RWPE2 (cell line): ENCODE results near the gene HOXB13.

Experiments
- ATAC-seq: fragments of 200-7000 bp; cut with Tn5 transposase; 3 replicates; pipeline ENCODE4 v1.9.1; 2021; ENCODE audit warnings: low read depth
- DNase-seq: peaks from one replicate; pipeline ENCODE4 v3.0.0-alpha.2; 2020; ENCODE audit warnings: low spot score
- H3K27ac ChIP-seq: fragments of 450-650 bp; 2 replicates; pipeline ENCODE4 v1.5.1; 2017; ENCODE audit warnings: mild to moderate bottlenecking; ENCODE audit not compliant: poor library complexity, severe bottlenecking
- H3K27me3 ChIP-seq: fragments of 250-450 bp; sonication (Bioruptor Pico); 2 replicates; pipeline ENCODE4 v1.5.1; 2021; ENCODE audit warnings: mild to moderate bottlenecking, moderate library complexity; ENCODE audit not compliant: insufficient read depth, poor library complexity, severe bottlenecking
- H3K36me3 ChIP-seq: fragments of 250-450 bp; sonication (Bioruptor Pico); 2 replicates; pipeline ENCODE4 v1.5.1; 2020; ENCODE audit warnings: low read depth, mild to moderate bottlenecking, moderate library complexity
- H3K4me1 ChIP-seq: fragments of 250-450 bp; sonication (Bioruptor Pico); 2 replicates; pipeline ENCODE4 v1.5.1; 2021; ENCODE audit warnings: mild to moderate bottlenecking, moderate library complexity; ENCODE audit not compliant: insufficient read depth, poor library complexity, severe bottlenecking
- H3K4me3 ChIP-seq: fragments of 250-450 bp; sonication (Bioruptor Pico); 2 replicates; pipeline ENCODE4 v1.5.1; 2021; ENCODE audit warnings: mild to moderate bottlenecking, moderate library complexity; ENCODE audit not compliant: severe bottlenecking
- H3K9me3 ChIP-seq: fragments of 250-450 bp; sonication (Bioruptor Pico); 2 replicates; pipeline ENCODE4 v1.5.1; 2021; ENCODE audit warnings: mild to moderate bottlenecking, moderate library complexity; ENCODE audit not compliant: severe bottlenecking
- TF ChIP-seq, protein P1 (sequence below): fragments of 450-650 bp; IDR thresholded peaks from one replicate; pipeline ENCODE4 v1.5.1; 2017; ENCODE audit warnings: mild to moderate bottlenecking, moderate library complexity; ENCODE audit not compliant: poor library complexity, severe bottlenecking

The HOXB13 gene

DNA sequence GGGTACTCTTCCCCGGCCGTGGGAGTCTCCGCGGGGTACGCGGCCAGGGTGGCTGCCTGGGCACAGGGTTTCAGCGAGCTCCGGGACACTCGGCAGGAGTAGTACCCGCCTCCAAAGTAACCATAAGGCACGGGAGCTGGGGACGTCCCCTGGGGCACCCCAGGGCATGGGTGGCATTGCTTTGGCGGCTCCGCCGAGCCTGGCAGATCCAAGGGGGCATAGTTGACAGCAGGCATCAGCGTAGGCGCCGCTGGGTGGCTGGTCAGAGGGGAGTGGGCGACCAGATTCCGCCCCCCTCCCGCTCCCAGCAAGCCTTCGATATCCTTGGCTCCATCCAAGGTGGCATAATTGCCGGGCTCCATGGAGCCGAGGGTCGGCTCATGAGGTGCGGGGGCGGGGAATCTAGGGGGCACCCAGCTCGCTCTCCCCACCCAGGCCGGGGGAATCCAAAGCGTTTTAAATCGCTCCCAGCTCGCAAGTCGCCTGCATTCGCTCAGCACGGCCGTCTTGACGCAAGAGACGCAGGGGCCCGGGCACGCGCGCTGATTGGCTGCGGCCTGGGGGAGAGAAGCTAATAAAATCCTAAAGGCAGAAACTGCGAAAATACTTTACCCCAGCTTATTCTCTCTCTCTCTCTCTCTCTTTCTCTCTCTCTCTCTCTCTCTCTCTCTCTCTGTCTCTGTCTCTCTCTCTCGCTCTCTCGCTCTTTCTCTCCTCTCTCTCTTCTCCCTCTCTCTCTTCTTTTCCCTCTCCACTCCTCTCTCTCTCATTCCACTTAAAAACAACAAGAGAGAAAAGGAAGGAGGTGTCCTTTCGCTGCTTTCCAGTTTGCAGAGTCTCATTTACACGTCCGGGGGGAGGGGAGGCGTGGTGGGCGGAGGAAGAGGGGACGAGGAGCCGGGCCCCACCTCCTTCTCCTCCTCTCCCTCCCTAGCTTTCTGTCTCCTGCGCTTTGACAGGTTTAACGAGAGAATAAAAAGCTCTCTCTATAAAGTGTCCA is at the start of gene HOXB13:
Gene HOXB13, minus strand, starts transcription at position 519 of the 1,000 bp plus-strand sequence. Its CDS starts 157 bp downstream, at position 362.
- peak; percentile 41 for ATAC-seq
- Histone ChIP-seq H3K9me3 (no peaks in the 10 kb centered on the region), H3K27ac (no peak within 1 kb of the TSS), H3K4me1 (no peaks in the 10 kb centered on the region), H3K27me3 (peaks cover 96% of the 10 kb centered on the region), H3K36me3 (no peaks in the 10 kb centered on the region), H3K4me3 (peak within 1 kb of the TSS; percentile 39)
- TF ChIP-seq, protein P1, sequence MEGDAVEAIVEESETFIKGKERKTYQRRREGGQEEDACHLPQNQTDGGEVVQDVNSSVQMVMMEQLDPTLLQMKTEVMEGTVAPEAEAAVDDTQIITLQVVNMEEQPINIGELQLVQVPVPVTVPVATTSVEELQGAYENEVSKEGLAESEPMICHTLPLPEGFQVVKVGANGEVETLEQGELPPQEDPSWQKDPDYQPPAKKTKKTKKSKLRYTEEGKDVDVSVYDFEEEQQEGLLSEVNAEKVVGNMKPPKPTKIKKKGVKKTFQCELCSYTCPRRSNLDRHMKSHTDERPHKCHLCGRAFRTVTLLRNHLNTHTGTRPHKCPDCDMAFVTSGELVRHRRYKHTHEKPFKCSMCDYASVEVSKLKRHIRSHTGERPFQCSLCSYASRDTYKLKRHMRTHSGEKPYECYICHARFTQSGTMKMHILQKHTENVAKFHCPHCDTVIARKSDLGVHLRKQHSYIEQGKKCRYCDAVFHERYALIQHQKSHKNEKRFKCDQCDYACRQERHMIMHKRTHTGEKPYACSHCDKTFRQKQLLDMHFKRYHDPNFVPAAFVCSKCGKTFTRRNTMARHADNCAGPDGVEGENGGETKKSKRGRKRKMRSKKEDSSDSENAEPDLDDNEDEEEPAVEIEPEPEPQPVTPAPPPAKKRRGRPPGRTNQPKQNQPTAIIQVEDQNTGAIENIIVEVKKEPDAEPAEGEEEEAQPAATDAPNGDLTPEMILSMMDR = no peak
- DNase-seq = peak; percentile 69

DNA sequence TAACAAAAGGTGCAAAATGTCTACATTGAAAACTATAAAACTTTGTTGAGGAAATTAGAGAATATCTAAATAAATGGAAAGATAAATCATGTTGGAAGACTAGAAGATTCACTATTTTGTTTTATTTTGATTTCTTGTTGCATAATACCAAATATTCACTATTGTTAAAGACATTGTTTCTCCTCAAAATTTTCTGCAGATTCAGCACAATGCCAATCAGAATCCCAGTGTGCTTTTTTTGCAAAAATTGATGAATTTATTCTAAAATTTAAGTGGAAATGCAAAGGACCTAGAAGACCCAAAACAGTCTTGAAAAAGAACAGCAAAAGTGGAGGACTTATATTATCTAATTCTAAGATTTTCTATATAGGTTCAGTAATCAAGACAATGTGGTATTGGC is 48.1 kb upstream of the HOXB13 start:
- DNase-seq = no peak
- ATAC-seq = no peak
- TF ChIP-seq, protein P1 = no peak

DNA sequence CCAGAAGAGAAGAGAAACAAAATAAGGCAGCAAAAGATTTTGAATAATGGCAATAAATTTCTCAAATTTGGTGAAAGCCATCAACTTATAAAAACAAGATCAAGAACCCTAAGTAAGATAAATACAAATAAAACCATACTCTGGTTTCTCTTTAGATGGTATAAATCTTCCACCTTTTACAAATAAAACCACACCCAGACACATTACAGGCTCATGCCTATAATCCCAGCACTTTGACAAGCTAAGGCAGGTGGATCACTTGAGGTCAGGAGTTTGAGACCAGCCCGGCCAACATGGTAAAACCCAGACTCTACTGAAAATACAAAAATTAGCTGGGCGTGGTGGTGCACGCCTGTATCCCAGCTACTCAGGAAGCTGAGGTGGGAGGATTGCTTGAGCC is 44.7 kb upstream of the HOXB13 start:
- H3K27ac ChIP-seq = no peak overlapping the region
- TF ChIP-seq, protein P1 = no peak
- ATAC-seq = no peak
- H3K4me3 ChIP-seq = no peak overlapping the region
- peaks cover 7% of the 10 kb centered on the region for H3K27me3 ChIP-seq
- H3K9me3 ChIP-seq = no peaks in the 10 kb centered on the region
- H3K4me1 ChIP-seq = no peaks in the 10 kb centered on the region
- no peak for DNase-seq
- H3K36me3 ChIP-seq = no peaks in the 10 kb centered on the region

More for the DNA sequence above, 48.1 kb upstream of the HOXB13 start:
- no peak overlapping the region for H3K27ac ChIP-seq
- no peaks in the 10 kb centered on the region for H3K9me3 ChIP-seq
- peaks cover 11% of the 10 kb centered on the region for H3K27me3 ChIP-seq
- H3K4me1 ChIP-seq = no peaks in the 10 kb centered on the region
- no peaks in the 10 kb centered on the region for H3K36me3 ChIP-seq
- H3K4me3 ChIP-seq = no peak overlapping the region

DNA sequence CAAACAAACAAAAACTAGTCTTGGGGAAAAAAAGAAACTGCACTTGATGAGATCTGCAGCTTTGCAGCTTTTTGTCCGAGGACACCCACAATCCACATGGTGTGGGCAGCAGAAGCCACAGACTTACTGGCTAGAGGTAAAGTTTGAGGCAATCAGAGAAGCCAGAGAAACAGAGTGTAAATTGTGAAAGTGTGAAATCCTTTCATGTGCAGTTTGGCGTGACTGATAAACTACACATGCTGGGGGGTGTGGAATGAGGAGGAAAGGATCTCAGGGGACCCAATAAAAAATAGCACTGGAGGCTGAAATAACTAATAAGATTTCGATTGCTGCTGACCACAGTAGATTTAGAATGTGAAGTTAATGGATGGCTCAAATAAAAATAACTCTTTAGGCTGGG is 42.4 kb upstream of the HOXB13 start:
- TF ChIP-seq, protein P1 = no peak
- Histone ChIP-seq H3K36me3 (no peaks in the 10 kb centered on the region), H3K27me3 (peaks cover 3% of the 10 kb centered on the region), H3K4me1 (no peaks in the 10 kb centered on the region), H3K9me3 (no peaks in the 10 kb centered on the region), H3K4me3 (no peak overlapping the region), H3K27ac (no peak overlapping the region)
- no peak for ATAC-seq
- DNase-seq = no peak
